ENCODE measurements around the gene GLT1D1.

DNA sequence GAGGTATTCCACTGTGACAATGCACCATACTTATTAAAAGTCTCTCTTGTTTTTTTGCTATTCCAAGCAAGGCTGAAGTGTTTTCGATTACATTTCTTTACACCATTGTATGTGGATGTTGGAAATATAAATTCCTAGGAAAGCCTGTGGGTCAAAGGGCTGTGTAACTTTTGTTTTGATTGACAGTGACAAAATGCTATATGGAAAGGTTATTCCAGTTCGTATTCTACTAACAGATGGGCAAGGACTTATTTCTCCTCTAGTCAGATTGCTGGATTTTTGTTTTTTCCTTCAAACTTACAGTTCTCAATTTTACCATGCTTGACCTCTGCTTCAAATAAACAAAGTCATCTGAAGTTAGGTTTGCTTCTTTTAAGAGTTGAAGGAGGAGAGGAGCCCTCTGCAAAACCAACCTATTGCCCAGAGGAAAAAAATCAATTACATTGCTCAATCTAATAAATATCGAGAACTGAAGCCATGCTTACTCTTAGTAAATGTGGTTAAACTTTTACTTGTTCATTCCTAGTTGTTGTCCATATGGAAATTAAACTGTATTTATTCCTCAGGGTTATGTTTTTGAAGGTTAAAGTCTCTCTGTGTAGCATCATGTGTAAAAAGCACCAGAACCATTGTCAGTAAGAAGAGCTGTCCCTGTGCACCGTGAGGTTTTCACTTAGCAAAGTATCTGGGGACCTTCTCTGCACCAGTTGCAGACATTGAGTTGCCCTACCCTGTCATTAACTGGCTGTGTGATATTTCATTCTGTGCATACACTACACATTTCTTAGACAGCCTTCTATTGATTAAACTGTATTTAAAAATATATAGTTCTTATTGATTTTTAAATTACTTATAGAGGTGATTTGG is 26.9 kb downstream of the GLT1D1 start:
- TF ChIP-seq, protein P1, sequence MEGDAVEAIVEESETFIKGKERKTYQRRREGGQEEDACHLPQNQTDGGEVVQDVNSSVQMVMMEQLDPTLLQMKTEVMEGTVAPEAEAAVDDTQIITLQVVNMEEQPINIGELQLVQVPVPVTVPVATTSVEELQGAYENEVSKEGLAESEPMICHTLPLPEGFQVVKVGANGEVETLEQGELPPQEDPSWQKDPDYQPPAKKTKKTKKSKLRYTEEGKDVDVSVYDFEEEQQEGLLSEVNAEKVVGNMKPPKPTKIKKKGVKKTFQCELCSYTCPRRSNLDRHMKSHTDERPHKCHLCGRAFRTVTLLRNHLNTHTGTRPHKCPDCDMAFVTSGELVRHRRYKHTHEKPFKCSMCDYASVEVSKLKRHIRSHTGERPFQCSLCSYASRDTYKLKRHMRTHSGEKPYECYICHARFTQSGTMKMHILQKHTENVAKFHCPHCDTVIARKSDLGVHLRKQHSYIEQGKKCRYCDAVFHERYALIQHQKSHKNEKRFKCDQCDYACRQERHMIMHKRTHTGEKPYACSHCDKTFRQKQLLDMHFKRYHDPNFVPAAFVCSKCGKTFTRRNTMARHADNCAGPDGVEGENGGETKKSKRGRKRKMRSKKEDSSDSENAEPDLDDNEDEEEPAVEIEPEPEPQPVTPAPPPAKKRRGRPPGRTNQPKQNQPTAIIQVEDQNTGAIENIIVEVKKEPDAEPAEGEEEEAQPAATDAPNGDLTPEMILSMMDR (IDR thresholded peaks at IDR 0.05) = no peak
- no peak for TF ChIP-seq POLR2A (IDR thresholded peaks at IDR 0.05)
